ENCODE measurements around the gene HDGFL3. TPM values are rescaled to one million over a fixed set of nuclear protein-coding genes. Genes with fewer than 3 reads are reported as not detected.

Gene HDGFL3
- total and polyA plus RNA-seq, 2 experiments from 2014 or later, result 68.6 to 135 TPM

- no peak for TF ChIP-seq POLR2AphosphoS5 (IDR thresholded peaks at IDR 0.05; ENCODE audit: low read depth)
- no peak for TF ChIP-seq CREB1 (CRISPR knock-in tag; IDR thresholded peaks at IDR 0.05; ENCODE audit: low read depth)
- TF ChIP-seq ETS1 (IDR thresholded peaks at IDR 0.05), result no peak
- no peak for TF ChIP-seq EZH2 (IDR thresholded peaks at IDR 0.05; ENCODE audit: low read depth, unreplicated experiment)
These were observed 22.1 kb downstream of the HDGFL3 start (continued) for GRCh38 chr15:83185561-83185960.

- ATAC-seq (peak; percentile 70), DNase-seq (ENCODE audit: low spot score) (peak; percentile 18)
- Histone ChIP-seq H3K27me3 (ENCODE audit: insufficient read depth) (no peaks in the 10 kb centered on the region), H3F3A (replicated peaks; ENCODE audit: low read depth) (no peaks in the 10 kb centered on the region), H3K4me3 (no peak overlapping the region), H3K79me2 (replicated peaks; ENCODE audit: insufficient read depth) (peaks cover 94% of the 10 kb centered on the region), H3K4me1 (ENCODE audit: insufficient read depth) (no peaks in the 10 kb centered on the region; the same call in 1 of the 2 replicates), H3K27ac (ENCODE audit: low read depth) (no peak overlapping the region), H2AFZ (no peak overlapping the region), H3K9me2 (ENCODE audit: insufficient read depth) (no peaks in the 10 kb centered on the region), H3K4me2 (no peak overlapping the region), H3K36me3 (ENCODE audit: insufficient read depth) (no peaks in the 10 kb centered on the region), H4K20me1 (replicated peaks; ENCODE audit: insufficient read depth) (peaks cover 10% of the 10 kb centered on the region; the same call in 1 of the 2 replicates)
- Mint-ChIP-seq H3K9me3 (no peaks in the 10 kb centered on the region), H3K36me3 (ENCODE audit: low read depth) (no peaks in the 10 kb centered on the region; the same call in 2 of the 3 replicates), H3K27ac (0 out of 2 replicates have a peak overlapping the region, but pooled peaks have one; percentile 30), H3K27me3 (ENCODE audit: insufficient read depth, low read depth, poor library complexity) (peaks cover 6% of the 10 kb centered on the region), H3K4me1 (peaks cover 23% of the 10 kb centered on the region), H3K4me3 (no peak overlapping the region)
- TF ChIP-seq EZH2 (IDR thresholded peaks at IDR 0.05; ENCODE audit: low read depth, unreplicated experiment) (no peak), ZNF462 (CRISPR knock-in tag; IDR thresholded peaks at IDR 0.05) (no peak), ETS1 (IDR thresholded peaks at IDR 0.05) (no peak), STAT1 (IDR thresholded peaks at IDR 0.05; ENCODE audit: unreplicated experiment) (no peak), NANOG (IDR thresholded peaks at IDR 0.05; ENCODE audit: borderline replicate concordance) (no peak)
These were observed 28.7 kb downstream of the HDGFL3 start for GRCh38 chr15:83178869-83179325.
